Measurements from ENCODE around the gene VPREB3.

DNA sequence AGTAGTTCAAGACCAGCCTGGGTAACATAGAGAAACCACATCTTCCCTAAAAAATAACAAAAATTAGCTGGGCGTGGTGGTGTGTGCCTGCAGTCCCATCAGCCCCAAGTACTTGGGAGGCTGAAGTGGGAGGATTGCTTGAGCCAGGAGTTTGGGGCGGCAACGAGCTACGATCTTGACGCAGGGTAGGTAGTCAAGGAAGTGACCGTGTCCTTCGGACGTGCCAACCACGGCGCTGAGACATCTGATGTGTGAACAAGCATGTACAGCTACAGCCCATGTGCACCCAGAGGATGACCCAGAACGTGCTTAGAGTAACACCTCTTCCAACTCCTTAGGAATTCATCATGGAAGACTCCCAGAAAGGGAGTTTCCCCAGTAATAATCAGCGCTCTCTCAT lies 42.0 kb downstream of the VPREB3 start:
- TF ChIP-seq, protein P1, sequence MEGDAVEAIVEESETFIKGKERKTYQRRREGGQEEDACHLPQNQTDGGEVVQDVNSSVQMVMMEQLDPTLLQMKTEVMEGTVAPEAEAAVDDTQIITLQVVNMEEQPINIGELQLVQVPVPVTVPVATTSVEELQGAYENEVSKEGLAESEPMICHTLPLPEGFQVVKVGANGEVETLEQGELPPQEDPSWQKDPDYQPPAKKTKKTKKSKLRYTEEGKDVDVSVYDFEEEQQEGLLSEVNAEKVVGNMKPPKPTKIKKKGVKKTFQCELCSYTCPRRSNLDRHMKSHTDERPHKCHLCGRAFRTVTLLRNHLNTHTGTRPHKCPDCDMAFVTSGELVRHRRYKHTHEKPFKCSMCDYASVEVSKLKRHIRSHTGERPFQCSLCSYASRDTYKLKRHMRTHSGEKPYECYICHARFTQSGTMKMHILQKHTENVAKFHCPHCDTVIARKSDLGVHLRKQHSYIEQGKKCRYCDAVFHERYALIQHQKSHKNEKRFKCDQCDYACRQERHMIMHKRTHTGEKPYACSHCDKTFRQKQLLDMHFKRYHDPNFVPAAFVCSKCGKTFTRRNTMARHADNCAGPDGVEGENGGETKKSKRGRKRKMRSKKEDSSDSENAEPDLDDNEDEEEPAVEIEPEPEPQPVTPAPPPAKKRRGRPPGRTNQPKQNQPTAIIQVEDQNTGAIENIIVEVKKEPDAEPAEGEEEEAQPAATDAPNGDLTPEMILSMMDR (conservative IDR thresholded peaks at IDR 0.05 in 1 of 2, IDR thresholded peaks at IDR 0.05 in 1 of 2; ENCODE audit: extremely low read depth in 1 of 2, insufficient read depth in 1 of 2, low read depth in 1 of 2, low read length in 2 of 2) = no peak
- TF ChIP-seq EZH2 (IDR thresholded peaks at IDR 0.05; ENCODE audit: borderline replicate concordance, low read length) = no peak
